Stimulated activated CD4-positive, alpha-beta T cell treated with anti-CD3 and anti-CD28 coated beads, Interleukin-2, amount 100 ng/mL, for 24 hours (primary cell): ENCODE measurements around the gene NIM1K.
"Not testable (repeated sequence)": the region's sequence is repeated elsewhere in the genome, so short reads cannot be mapped to it uniquely, and the experiment has no call there.

ENCODE experiments used
- DNase-seq, 2 donors: peaks; one replicate each; pipeline ENCODE4 v3.0.0-alpha.2; 2020

Gene NIM1K

GRCh38 chr5:43190755-43191603, 1.0 kb upstream of the NIM1K start:
- DNase-seq, result no peak

DNA sequence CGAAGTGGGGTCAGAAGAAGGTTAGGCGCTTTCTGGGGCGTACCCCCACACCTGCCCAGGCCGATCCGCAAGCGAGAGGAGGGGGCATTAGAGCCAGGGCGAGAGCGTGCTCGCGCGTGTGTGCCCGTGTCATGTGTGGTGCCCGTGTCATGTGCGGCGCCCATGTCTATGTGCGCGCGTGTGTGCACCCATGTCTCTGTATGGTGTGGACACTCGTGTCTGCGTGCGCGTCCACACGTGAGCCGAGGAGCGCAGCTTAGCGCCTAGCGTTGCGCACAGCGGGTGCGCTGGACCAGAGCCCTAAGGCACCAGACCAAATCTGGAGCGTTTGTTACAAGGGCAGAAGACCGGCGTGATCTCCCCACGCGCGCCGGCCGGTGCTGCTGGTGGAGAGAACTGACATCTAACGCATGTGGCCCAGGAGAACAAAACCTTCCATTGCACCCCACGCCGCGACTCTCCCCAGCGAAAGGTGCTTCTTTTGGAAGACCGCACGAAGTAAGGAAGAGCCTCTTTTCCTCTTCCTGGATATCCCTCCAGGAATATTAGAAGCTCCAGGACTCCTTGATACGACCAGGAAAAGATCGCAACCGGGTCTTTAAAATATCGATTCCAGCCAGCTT, 644 bp downstream of the NIM1K start:
- DNase-seq, result peak; percentile 26 to 39

DNA sequence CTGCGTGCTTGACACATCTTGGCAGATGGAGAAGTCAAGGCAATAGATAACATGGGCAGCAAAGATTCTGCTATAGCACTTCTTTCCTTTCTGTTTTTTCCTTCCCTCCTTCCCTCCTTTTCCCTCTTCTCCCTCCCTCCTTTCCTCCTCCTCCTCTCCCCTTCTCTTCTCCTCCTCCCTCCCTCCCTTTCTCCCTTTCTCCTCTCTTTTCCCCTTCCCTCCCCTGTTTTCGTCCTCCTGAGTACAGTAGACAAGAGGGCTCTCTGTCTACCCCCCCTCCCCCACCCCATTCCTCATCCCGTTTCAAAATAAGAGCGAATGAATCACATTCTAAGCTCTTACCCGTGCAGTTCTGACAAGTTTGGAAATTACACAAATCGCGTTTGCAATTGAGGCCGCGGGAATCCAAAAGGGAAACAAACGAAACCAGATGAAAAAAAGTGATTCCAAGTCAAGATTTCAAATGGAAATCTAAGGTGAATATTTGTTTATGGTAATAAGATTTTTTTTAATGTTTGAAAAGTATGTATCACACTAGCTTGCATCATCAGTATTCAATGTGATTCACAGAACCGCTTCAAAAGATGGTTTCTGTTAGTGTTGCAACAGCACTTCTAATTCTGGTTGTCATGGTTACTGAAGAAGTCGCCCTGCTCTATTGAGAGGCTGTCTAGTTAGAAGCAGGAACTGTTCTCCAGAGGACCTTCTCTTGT, 1.3 kb downstream of the NIM1K start:
- DNase-seq, result peak; percentile 39 to 49

- no peak for DNase-seq
Measured at GRCh38 chr5:43193894-43194265, 1.9 kb downstream of the NIM1K start.

DNA sequence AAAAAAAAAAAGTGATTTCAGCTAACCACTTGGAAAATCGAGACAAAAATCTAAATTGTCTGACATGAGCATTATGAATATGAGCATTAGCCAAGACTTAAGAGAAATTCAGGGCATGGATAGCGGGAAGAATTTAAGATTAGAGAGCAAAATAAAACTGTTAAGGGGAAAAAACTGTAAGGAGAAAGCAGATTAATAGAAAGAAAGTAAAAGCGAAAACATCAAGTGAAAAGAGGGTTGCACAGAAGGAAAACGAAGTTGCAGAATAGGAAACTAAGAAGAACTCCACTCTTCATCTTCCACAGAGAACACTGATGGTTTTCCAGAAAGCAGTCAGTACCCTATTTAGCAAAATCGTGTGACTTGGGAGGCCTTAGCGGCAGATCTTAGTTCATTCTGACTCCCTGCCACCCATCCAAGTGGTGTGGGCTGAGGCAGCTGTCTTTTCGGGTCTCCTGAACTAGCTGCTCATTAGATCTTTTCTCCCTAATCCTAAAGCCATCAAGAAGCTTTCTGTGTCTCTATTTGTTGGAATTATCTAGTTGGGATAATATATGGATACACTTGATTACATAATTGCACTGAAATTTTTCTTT, 3.7 kb downstream of the NIM1K start:
- no peak for DNase-seq

- no peak for DNase-seq
Measured at GRCh38 chr5:43197535-43197934, 5.5 kb downstream of the NIM1K start.

DNA sequence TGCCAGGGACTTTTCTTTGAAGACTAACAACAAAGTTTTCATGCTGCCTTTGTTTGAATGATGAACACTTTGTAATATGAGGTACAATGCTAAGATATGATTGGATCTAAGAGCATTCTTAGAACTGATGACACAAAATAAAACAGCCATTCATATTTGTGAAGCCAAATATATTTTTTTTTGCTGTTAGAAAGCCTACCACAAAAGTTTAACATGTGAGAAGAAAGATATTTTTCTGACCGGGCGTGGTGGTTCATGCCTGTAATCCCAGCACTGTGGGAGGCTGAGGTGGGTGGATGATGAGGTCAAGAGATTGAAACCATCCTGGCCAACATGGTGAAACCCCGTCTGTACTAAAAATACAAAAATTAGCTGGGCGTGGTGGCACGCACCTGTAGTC, 9.4 kb downstream of the NIM1K start:
- DNase-seq, result not testable (repeated sequence)

- DNase-seq, result no peak
Measured at GRCh38 chr5:43202380-43202779, 10.4 kb downstream of the NIM1K start.

DNA sequence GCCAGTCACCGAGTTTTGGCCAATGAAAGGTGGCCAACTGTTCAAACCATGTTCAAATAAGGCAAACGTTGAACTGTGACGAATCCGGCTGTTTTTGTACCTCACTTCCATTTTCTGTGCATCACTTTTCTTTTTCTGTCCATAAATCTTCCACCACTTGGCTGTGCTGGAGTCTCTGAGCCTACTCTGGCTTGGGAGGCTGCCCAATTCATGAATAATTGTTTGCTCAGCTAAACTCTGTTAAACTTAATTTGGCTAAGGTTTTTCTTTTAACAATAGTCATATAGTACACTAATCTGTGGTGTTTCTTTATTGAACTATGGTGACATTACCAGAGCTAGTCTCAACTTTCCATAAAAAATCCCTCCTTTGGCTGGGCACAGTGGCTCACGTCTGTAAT, 11.3 kb downstream of the NIM1K start:
- DNase-seq, result no peak

DNA sequence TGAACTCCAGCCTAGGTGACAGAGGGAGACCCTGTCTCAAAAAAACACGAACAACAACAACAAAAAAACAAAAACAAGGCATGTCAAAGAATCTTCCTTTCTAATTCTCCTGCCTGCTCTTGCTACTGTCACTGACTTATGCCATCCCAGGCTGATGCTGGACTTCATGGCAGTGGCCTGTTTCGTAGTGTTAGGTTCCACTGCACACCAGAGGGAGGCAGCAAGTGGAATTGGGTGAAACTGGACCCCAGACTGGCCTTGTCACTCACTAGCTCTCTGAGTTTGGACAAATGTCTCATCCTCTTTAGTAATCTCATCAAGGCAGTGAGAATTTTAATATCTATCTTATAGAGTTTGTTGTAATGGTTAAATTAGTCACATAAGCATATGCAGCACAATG, 12.9 kb downstream of the NIM1K start:
- DNase-seq, result no peak

DNA sequence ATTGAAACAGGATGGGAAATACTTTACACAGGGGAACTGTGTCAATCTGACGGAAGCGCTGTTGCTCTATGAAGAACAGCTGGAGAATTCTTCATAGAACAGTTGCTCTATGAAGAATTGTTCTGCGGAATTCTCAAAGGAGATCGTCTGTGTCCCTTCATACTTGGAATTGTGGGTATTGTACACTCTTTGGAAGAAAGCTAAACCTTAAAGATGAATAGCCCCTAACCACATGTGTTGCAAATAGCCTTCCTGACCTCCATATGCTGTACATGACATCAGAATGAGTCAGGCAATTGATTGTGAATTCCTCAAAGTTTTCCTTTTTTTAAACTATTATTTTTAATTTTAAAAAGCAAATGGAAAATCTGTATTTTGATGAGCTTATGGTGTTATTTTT, 15.6 kb downstream of the NIM1K start:
- no peak for DNase-seq

GRCh38 chr5:43208658-43209057, 16.6 kb downstream of the NIM1K start:
- no peak for DNase-seq

DNA sequence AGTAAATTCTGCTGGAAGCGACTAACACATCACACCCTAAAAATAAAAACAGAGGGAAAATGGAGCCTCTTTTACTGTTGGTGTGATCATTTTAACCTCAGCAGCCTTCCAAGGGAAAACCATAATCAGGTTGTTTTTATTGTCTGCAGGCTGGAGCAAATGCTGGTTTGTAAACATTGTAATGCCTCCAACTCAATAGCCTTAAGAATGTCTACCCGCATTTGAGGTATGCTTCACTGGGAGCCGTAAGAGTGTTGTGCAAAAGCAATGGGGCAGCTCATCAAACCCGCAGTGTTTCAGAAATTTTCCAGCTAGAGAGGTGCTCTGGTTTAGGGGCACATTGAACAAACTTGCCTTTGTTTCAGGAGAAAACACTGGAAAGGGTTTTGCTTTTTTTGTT, 17.0 kb downstream of the NIM1K start:
- DNase-seq, result no peak

DNA sequence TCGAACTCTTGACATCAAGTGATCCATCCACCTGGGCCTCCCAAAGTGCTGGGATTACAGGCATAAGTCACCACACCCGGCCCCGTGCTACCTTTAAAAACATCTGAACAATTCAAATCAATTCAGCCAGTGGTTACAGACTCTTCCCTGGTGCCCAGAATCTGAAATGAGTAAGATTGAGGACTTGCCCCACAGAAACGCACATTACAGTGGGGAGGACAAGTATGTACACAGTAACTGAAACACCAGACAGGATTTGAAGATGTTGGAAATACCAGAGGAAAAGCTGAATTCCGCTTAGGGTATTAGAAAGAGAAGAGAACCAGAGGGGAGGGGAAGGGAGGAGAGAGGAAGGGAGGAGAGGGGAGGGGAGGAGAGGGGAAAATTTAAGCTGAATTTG, 17.8 kb downstream of the NIM1K start:
- DNase-seq, result no peak

GRCh38 chr5:43210570-43210969, 18.5 kb downstream of the NIM1K start:
- no peak for DNase-seq

DNA sequence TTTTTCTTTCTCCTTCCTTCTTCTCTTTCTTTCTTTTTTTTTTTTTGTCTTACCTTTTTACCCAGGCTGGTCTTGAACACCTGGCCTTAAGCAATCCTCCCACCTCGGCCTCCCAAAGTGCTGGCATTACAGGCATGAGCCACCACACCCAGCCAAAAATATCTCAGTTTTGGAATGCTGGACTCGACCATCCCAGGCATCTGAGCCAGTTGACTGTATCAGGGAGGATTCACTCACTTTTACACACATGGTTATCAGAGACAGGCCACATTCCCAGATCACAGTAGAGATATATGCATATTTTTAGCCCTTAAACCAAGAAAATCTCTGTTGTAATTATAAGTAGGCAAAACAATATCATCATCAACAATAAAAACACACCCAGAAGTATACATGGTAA, 21.9 kb downstream of the NIM1K start:
- no peak for DNase-seq

DNA sequence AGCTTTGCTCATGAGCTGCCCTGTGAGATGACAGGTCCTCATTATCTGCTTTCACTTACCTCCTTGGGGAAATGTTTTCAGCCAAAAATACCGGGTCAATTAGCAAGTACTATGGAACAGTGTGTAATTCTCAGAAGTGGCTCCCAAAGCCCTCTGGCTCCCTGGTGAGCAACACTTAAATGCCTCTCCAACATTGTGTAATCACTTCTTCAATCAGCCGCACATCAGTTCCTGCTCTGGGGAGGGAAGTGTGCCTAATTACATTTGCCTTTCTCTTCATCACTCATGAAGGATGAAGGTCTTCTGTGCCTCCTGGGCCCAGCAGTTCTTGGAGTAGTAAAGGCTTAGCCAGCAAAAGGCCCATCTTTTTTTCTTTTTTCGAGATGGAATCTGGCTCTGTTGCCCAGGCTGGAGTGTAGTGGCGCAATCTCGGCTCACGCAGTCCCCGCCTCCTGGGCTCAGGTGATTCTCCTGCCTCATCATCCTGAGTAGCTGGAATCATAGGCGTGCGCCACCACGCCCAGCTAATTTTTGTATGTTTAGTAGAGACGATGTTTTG, 23.1 kb downstream of the NIM1K start:
- DNase-seq, result no peak

DNA sequence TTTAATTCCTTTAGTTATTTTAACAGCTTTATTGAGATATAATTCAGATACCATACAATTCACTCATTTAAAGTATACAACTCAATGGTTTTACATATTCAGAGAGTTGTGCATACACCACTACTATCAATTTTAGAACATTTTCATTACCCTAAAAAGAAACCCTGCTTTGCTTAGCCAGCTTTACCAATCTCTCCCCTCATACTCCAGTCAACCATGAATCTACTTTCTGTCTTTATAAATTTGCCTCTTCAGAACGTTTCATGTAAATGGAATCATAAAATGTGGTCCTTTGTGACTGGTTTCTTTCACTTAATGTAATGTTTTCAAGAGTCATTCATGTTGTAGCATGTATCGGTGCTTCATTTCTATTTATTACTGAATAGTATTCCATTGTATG, 24.9 kb downstream of the NIM1K start:
- DNase-seq, result no peak

DNA sequence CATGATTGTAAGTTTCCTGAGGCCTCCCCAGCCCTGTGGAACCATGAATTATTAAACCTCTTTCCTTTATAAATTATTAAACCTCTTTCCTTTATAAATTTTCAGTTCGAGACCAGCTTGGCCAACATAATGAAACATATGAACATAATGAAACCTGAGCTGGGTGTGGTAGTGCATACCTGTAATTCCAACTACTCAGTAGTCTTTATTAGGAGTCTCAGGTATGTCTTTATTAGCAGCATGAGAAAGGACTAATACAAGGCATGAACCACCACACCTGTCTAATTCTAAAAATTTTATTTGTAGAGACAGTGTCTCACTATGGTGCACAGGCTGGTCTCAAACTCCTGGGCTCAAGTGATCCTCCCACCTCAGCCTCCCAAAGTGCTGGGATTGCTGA, 27.1 kb downstream of the NIM1K start:
- DNase-seq, result no peak

DNA sequence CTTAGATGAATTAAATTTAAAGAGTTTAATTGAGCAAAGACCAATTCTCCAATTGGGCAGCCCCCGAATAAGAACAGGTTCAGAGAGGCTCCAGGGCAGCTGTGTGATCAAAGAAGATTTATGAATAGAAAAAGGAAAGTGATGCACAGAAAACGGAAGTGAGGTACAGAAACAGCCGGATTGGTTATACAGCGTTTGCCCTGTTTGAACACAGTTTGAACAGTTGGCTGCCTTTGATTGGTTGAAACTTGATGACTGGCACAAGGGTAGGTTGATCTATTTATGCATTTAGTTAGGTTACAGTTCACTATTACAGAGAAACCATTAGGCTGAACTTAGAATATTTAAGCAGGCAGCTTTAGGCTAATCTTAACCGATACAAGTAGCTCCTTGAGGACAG, 29.5 kb downstream of the NIM1K start:
- DNase-seq, result no peak

- DNase-seq, result no peak
Measured at GRCh38 chr5:43225649-43226245, 33.7 kb downstream of the NIM1K start.

DNA sequence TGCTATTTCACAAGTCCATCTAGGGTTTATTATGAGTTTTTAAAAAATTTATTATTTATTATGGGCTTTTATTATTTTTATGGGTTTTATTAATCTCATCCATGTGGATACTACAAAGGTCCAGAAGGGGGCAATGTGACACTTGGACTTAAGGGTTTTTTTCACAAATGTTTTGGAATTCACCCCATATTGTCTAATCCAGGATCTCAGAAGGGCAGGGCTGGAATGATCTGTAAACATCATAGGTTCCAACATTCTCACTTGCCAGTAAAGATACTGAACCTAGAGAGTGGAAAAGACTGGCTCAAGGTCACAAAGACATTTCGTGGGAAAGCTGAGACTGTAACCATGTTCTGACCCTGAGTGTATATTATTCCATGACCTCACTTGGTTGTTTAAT, 35.6 kb downstream of the NIM1K start:
- no peak for DNase-seq

DNA sequence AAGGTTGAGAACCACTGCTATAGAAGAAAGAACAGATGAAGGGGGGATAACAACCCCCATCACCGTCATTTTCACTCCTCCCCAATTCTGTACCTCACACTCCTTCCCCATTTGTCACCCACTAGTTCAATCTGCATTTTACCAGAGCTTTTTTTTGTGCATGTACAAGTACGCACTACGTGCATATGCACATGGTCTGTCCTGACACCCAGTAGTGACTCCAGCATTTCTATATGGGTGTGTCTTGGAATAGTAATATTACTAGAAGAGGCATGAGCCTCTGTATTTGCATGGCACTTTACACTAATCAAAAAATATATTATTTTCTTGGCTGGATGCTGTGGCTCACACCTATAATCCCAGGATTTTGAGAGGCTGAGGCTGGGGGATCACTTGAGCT, 38.7 kb downstream of the NIM1K start:
- DNase-seq, result no peak
